SK-N-SH treated with all-trans-retinoic acid at 6 μM for 48 hours (cell line): ENCODE measurements around the gene FOXS1.

Source experiments
- ESRRG ChIP-seq: fragments of 250-450 bp; sonication (Bioruptor Pico); IDR thresholded peaks from 2 replicates; pipeline ENCODE4 v1.6.1; 2021; ENCODE audit warnings: mild to moderate bottlenecking
- PATZ1 ChIP-seq: fragments of 250-450 bp; sonication (Bioruptor Pico); IDR thresholded peaks from 2 replicates; pipeline ENCODE4 v1.8.0; 2020; ENCODE audit warnings: mild to moderate bottlenecking, moderate library complexity, borderline replicate concordance
- RARB ChIP-seq: fragments of 250-450 bp; sonication (Bioruptor Pico); IDR thresholded peaks from 2 replicates; pipeline ENCODE4 v1.8.0; 2021; ENCODE audit warnings: mild to moderate bottlenecking, moderate library complexity
- ZC3H10 ChIP-seq: fragments of 250-450 bp; sonication (Bioruptor Pico); IDR thresholded peaks from 2 replicates; pipeline ENCODE4 v1.5.1; 2021; ENCODE audit warnings: mild to moderate bottlenecking, moderate library complexity
- ZFP30 ChIP-seq: fragments of 450-650 bp; formaldehyde crosslinking; IDR thresholded peaks from 2 replicates; pipeline ENCODE4 v1.5.0; 2022; ENCODE audit warnings: mild to moderate bottlenecking, moderate library complexity
- ZNF565 ChIP-seq: fragments of 450-650 bp; formaldehyde crosslinking; conservative IDR thresholded peaks from 2 replicates; pipeline ENCODE4 v1.5.0; 2020; ENCODE audit warnings: low read depth, mild to moderate bottlenecking, moderate library complexity

- TF ChIP-seq ESRRG (no peak), RARB (CRISPR knock-in tag) (no peak), ZC3H10 (CRISPR knock-in tag) (no peak), PATZ1 (CRISPR knock-in tag) (no peak), ZFP30 (CRISPR knock-in tag) (no peak), ZNF565 (CRISPR knock-in tag) (no peak)
Observed at GRCh38 chr20:31844737-31845299, 586 bp downstream of the FOXS1 start.
